ENCODE data around the gene AZIN2.

GRCh38 chr1:33167650-33168447 lies 86.9 kb downstream of the AZIN2 start:
- TF ChIP-seq CTCF (conservative IDR thresholded peaks at IDR 0.05; ENCODE audit: low read length) (no peak), EZH2phosphoT487 (IDR thresholded peaks at IDR 0.05; ENCODE audit: borderline replicate concordance, low read depth, low read length) (no peak)
